Osteocyte (in vitro differentiated cells): ENCODE measurements around the gene TMEM244. TPM values are rescaled to one million over a fixed set of nuclear protein-coding genes. Genes with fewer than 3 reads are reported as not detected.

Experiments
- DNase-seq: peaks from one replicate; pipeline ENCODE4 v3.0.0; 2021; ENCODE audit warnings: mixed read lengths; ENCODE audit not compliant: unreplicated experiment; ENCODE audit errors: extremely low spot score
- H3K27ac Mint-ChIP-seq: one replicate; pipeline ENCODE4 v1.8.0; 2021; ENCODE audit warnings: mild to moderate bottlenecking, mixed read lengths; ENCODE audit not compliant: unreplicated experiment
- H3K27me3 Mint-ChIP-seq: one replicate; pipeline ENCODE4 v1.8.0; 2021; ENCODE audit warnings: mixed read lengths; ENCODE audit not compliant: unreplicated experiment
- H3K36me3 Mint-ChIP-seq: one replicate; pipeline ENCODE4 v1.8.0; 2021; ENCODE audit warnings: mixed read lengths; ENCODE audit not compliant: unreplicated experiment
- H3K4me1 Mint-ChIP-seq: one replicate; pipeline ENCODE4 v1.8.0; 2021; ENCODE audit warnings: mixed read lengths; ENCODE audit not compliant: unreplicated experiment
- H3K4me3 Mint-ChIP-seq: one replicate; pipeline ENCODE4 v1.8.0; 2021; ENCODE audit warnings: mild to moderate bottlenecking, moderate library complexity, mixed read lengths; ENCODE audit not compliant: unreplicated experiment
- H3K9me3 Mint-ChIP-seq: one replicate; pipeline ENCODE4 v1.8.0; 2021; ENCODE audit warnings: mixed read lengths; ENCODE audit not compliant: unreplicated experiment
- long read RNA-seq: library from polyadenylated mRNA; unstranded; transcript quantifications from one replicate; pipeline ENCODE4 v2.0.0, GENCODE V29; 2021
- total RNA-seq: library from RNA; stranded (reverse); gene quantifications from 2 replicates; pipeline ENCODE4 v1.2.1, GENCODE V29; 2021
- TF ChIP-seq, protein P1 (sequence below): fragments of 200-600 bp; sonication (generic); IDR thresholded peaks from 2 replicates; pipeline ENCODE4 v1.5.0; 2021; ENCODE audit warnings: antibody characterized with exemption, mild to moderate bottlenecking, moderate library complexity

Gene TMEM244
- total RNA-seq, result not detected in 2 replicates
- long read RNA-seq, result 0 reads

DNA sequence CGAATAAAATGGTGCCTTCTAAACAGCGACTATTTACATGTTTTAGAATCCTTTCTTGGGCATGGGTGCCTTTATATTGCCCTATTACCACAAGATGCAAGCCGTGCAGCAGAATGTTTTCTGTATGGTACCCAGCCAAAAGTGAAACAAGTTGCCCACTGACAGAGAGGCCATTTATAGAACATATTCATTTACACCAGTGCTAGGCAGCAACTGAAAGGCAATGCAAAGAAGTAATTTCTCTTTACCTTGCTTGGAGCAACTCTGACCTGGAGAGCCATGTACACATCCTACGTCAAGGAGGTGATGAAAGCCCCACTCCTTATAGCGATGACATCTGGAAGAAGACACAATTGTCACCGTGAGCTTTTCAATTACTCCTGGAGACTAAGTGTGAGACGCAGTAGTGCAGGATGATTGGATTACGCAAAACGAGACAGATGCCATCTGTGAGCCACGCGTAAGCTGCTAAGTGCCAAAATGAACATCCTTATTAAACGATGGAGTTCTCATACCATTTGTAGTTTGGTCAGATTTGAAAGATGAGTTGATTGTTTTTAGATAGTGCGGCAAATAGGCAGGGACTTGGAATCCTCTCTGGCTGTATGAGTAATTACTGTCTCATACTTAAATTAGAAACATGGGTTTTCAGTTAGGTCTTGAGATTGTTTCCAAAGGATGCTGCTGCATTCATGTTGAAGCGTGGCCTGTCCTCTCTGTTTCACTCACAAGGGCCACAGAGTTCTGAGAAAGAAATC, at the start of gene TMEM244:
Gene TMEM244 (minus strand): TSS at position 408 of the 758 bp plus-strand sequence. CDS start 127 bp downstream, at position 281.
- Mint-ChIP-seq H3K4me1 (peaks cover 24% of the 10 kb centered on the region), H3K4me3 (peak within 1 kb of the TSS; percentile 33), H3K9me3 (peaks cover 4% of the 10 kb centered on the region), H3K36me3 (no peaks in the 10 kb centered on the region), H3K27me3 (no peaks in the 10 kb centered on the region), H3K27ac (peak within 1 kb of the TSS; percentile 40)
- no peak for DNase-seq
- TF ChIP-seq, protein P1, sequence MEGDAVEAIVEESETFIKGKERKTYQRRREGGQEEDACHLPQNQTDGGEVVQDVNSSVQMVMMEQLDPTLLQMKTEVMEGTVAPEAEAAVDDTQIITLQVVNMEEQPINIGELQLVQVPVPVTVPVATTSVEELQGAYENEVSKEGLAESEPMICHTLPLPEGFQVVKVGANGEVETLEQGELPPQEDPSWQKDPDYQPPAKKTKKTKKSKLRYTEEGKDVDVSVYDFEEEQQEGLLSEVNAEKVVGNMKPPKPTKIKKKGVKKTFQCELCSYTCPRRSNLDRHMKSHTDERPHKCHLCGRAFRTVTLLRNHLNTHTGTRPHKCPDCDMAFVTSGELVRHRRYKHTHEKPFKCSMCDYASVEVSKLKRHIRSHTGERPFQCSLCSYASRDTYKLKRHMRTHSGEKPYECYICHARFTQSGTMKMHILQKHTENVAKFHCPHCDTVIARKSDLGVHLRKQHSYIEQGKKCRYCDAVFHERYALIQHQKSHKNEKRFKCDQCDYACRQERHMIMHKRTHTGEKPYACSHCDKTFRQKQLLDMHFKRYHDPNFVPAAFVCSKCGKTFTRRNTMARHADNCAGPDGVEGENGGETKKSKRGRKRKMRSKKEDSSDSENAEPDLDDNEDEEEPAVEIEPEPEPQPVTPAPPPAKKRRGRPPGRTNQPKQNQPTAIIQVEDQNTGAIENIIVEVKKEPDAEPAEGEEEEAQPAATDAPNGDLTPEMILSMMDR, result no peak

GRCh38 chr6:129908858-129909257, 47.7 kb upstream of the TMEM244 start:
- H3K27ac Mint-ChIP-seq, result no peak overlapping the region
- no peaks in the 10 kb centered on the region for H3K27me3 Mint-ChIP-seq
- H3K36me3 Mint-ChIP-seq, result no peaks in the 10 kb centered on the region
- no peak overlapping the region for H3K4me3 Mint-ChIP-seq
- no peaks in the 10 kb centered on the region for H3K9me3 Mint-ChIP-seq
- TF ChIP-seq, protein P1, result no peak
- no peak for DNase-seq
- H3K4me1 Mint-ChIP-seq, result no peaks in the 10 kb centered on the region

DNA sequence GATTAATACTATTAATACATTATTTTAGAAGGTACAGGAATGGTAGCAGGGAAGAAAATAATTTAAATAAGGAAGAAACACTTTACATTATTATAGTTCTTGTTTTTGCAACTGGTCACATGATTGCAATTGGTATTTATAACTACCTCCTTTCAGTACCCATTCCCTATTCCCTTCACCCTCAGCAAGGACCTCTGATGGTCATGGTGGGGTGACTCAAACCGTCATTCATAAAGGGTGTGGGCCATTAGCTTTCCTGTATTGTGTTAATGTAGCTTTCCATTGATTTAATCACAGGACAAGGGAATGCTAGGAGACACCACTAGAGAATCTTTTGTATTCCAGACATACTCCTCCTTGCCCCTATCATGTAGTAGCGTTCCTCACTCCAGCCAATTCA, 47.2 kb upstream of the TMEM244 start:
- TF ChIP-seq, protein P1, result no peak
- H3K9me3 Mint-ChIP-seq, result no peaks in the 10 kb centered on the region
- no peak overlapping the region for H3K4me3 Mint-ChIP-seq
- no peak overlapping the region for H3K27ac Mint-ChIP-seq
- H3K27me3 Mint-ChIP-seq, result no peaks in the 10 kb centered on the region
- H3K36me3 Mint-ChIP-seq, result no peaks in the 10 kb centered on the region
- peaks cover 4% of the 10 kb centered on the region for H3K4me1 Mint-ChIP-seq
- DNase-seq, result no peak

GRCh38 chr6:129906515-129907077, 45.5 kb upstream of the TMEM244 start:
- peaks cover 15% of the 10 kb centered on the region for H3K4me1 Mint-ChIP-seq
- H3K27ac Mint-ChIP-seq, result no peak overlapping the region
- no peaks in the 10 kb centered on the region for H3K36me3 Mint-ChIP-seq
- no peaks in the 10 kb centered on the region for H3K27me3 Mint-ChIP-seq
- TF ChIP-seq, protein P1, result no peak
- no peaks in the 10 kb centered on the region for H3K9me3 Mint-ChIP-seq
- no peak overlapping the region for H3K4me3 Mint-ChIP-seq
- DNase-seq, result no peak

GRCh38 chr6:129903082-129903481, 42.0 kb upstream of the TMEM244 start:
- DNase-seq, result no peak
- Mint-ChIP-seq H3K27ac (peak overlapping the region; percentile 12), H3K27me3 (no peaks in the 10 kb centered on the region), H3K4me1 (peaks cover 15% of the 10 kb centered on the region), H3K9me3 (no peaks in the 10 kb centered on the region), H3K4me3 (no peak overlapping the region), H3K36me3 (no peaks in the 10 kb centered on the region)
- TF ChIP-seq, protein P1, result no peak
